HFFc6 (cell line): ENCODE results near the gene AGER. TPM values are rescaled to one million over a fixed set of nuclear protein-coding genes. Genes with fewer than 3 reads are reported as not detected.
"Not testable (repeated sequence)": the region's sequence is repeated elsewhere in the genome, so short reads cannot be mapped to it uniquely, and the experiment has no call there.

Experiments
- DNase-seq: peaks from one replicate; pipeline ENCODE4 v3.0.0-alpha.2; 2018
- H3K27ac Mint-ChIP-seq: 2 replicates; pipeline ENCODE4 v1.8.0; 2020; ENCODE audit warnings: mild to moderate bottlenecking, mixed read lengths
- H3K27me3 Mint-ChIP-seq: 2 replicates; pipeline ENCODE4 v1.8.0; 2021; ENCODE audit warnings: mild to moderate bottlenecking, moderate library complexity, mixed read lengths; ENCODE audit not compliant: insufficient read depth
- H3K36me3 Mint-ChIP-seq: 2 replicates; pipeline ENCODE4 v1.8.0; 2021; ENCODE audit warnings: low read depth, mixed read lengths
- H3K4me1 Mint-ChIP-seq: 2 replicates; pipeline ENCODE4 v1.8.0; 2020; ENCODE audit warnings: low read depth, mixed read lengths
- H3K4me3 Mint-ChIP-seq: 2 replicates; pipeline ENCODE4 v1.8.0; 2020; ENCODE audit warnings: mild to moderate bottlenecking, moderate library complexity, mixed read lengths
- H3K9me3 Mint-ChIP-seq: 2 replicates; pipeline ENCODE4 v1.8.0; 2020; ENCODE audit warnings: mild to moderate bottlenecking, mixed read lengths
- total RNA-seq, 6 experiments: library from RNA; stranded (reverse); fragmentation: NEBNext Ultra II Directional; extraction: Animal tissue kit (Norgen Biotek cat#: 25700); gene quantifications; 2 replicates in 1 of 6; 3 replicates in 5 of 6; pipeline ENCODE4 v1.2.3, GENCODE V29; 2021
- TF ChIP-seq, protein P1 (sequence below): fragments of 200-600 bp; sonication (generic); IDR thresholded peaks from 2 replicates; pipeline ENCODE4 v1.5.0; 2021; ENCODE audit warnings: antibody characterized with exemption, mild to moderate bottlenecking

Gene AGER
- total RNA-seq, 6 experiments from 2014 or later: 6.2 to 7.6 (median 6.5) TPM

DNA sequence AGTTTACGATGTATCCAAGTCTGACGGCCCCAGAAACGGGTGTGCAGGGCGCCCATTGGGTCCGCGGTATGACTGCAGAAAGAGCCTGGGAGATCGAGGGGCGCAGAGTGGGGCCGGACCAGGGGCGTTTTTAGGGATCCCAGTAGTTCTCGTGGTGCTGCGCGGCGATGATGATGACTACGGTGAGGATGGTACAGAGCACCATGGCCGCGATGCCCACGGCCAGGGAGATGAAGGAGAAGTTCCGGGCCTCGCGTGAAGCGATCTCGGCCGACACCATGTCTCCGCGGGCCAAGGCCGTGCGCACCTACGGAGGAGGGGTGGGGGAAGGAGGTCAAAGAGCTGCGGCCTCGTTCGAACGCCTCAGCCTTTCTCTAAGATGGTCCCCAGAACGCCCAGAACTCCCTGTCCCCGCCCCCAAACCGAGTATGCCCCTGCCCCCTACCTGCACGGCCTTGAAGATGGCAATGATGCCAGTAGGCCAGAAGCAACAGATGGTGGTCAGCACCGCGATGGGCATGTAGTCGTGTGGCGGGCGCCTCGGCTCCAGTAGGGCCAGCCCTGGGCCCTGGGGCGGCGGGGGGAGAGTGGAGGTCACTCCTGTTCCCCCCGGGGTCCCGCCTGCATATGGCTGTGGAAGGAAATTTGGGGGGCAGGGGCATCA, 34.8 kb downstream of the AGER start:
- TF ChIP-seq, protein P1, sequence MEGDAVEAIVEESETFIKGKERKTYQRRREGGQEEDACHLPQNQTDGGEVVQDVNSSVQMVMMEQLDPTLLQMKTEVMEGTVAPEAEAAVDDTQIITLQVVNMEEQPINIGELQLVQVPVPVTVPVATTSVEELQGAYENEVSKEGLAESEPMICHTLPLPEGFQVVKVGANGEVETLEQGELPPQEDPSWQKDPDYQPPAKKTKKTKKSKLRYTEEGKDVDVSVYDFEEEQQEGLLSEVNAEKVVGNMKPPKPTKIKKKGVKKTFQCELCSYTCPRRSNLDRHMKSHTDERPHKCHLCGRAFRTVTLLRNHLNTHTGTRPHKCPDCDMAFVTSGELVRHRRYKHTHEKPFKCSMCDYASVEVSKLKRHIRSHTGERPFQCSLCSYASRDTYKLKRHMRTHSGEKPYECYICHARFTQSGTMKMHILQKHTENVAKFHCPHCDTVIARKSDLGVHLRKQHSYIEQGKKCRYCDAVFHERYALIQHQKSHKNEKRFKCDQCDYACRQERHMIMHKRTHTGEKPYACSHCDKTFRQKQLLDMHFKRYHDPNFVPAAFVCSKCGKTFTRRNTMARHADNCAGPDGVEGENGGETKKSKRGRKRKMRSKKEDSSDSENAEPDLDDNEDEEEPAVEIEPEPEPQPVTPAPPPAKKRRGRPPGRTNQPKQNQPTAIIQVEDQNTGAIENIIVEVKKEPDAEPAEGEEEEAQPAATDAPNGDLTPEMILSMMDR: no peak
- no peaks in the 10 kb centered on the region for H3K9me3 Mint-ChIP-seq
- H3K27ac Mint-ChIP-seq: no peak overlapping the region
- peaks cover 13% of the 10 kb centered on the region; the same call in 1 of the 2 replicates for H3K36me3 Mint-ChIP-seq
- no peak for DNase-seq
- H3K4me1 Mint-ChIP-seq: peaks cover 28% of the 10 kb centered on the region
- H3K4me3 Mint-ChIP-seq: no peak overlapping the region
- H3K27me3 Mint-ChIP-seq: peaks cover 7% of the 10 kb centered on the region

DNA sequence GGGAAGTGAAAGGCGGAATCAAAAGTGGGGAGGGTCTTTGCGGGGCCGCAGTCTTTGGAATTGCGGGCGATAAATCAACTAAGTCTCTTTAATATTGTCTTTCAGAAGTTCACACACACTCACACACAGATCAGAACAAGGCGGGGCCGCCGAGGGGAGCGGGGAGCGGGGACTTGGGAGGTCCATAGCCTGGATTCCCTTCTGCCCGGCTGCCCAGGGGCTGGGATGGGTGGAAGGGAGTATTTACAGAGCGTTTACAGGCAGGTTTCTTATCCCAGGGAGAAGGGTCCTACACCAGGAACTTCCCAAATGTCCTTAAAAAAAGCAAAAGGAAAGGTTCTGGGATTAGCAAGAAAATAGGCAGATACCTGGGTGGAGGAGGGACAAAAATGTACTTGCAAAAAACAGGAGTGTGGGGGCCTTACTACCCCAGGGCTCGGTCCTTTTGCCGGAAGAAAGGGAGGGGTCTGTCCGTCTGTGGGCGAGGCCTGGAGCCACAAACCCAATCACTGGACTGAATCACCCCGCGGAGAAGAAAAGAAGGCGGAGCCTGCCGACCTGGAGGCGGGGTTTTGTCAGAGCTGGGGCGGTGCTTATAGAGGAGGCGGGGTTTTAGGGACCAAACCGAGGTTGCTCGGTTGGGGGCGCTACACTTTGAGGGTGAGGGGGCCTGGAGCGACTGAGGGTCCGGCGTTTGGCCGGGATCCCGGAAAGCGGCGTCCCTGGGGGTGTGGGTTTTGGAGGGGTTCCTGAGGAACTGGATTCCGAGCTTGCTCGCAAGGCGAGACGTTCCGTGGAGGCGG, 35.6 kb downstream of the AGER start:
- TF ChIP-seq, protein P1: no peak
- Mint-ChIP-seq H3K27me3 (peaks cover 7% of the 10 kb centered on the region), H3K9me3 (no peaks in the 10 kb centered on the region), H3K4me1 (peaks cover 27% of the 10 kb centered on the region), H3K36me3 (peaks cover 13% of the 10 kb centered on the region; the same call in 1 of the 2 replicates), H3K4me3 (no peak overlapping the region), H3K27ac (no peak overlapping the region)
- DNase-seq: no peak

DNA sequence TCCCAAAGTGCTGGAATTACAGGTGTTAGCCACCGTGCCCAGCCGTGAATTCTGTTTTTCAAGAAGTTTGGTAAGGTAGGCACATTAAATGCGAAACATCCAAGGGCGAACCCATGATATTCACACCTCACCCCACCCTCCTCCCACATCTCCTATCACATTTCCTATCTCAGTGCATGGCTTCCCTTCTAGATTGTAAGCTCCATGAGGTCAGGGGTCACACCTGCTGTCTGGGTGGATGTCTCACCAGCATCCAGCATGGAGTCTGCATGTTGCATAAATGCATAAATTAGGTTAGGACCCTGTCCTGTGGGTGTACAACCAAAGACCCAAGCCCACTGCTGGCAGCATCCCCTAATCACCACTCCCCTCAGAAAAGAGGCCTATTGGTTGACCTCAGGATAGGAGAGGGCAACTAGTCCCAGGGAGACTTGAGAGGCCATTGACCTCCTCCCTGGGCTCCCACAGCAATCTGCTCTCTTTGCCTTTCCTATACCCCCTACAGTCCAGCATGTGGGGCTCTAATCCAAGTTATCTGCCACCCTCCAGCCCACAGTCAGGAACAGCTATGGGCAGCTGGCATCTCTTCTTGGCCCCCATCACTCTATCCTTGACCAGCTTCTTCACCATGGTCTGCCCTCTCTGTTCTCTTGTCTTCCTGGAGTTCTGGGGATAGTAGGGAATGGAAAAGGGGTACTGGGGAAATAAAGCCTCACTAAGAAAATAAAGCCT, 36.5 kb downstream of the AGER start:
- no peak for DNase-seq
- H3K4me3 Mint-ChIP-seq: no peak overlapping the region
- no peaks in the 10 kb centered on the region for H3K9me3 Mint-ChIP-seq
- TF ChIP-seq, protein P1: no peak
- H3K4me1 Mint-ChIP-seq: peaks cover 18% of the 10 kb centered on the region
- H3K27ac Mint-ChIP-seq: no peak overlapping the region
- H3K36me3 Mint-ChIP-seq: peaks cover 13% of the 10 kb centered on the region; the same call in 1 of the 2 replicates
- peaks cover 7% of the 10 kb centered on the region for H3K27me3 Mint-ChIP-seq

DNA sequence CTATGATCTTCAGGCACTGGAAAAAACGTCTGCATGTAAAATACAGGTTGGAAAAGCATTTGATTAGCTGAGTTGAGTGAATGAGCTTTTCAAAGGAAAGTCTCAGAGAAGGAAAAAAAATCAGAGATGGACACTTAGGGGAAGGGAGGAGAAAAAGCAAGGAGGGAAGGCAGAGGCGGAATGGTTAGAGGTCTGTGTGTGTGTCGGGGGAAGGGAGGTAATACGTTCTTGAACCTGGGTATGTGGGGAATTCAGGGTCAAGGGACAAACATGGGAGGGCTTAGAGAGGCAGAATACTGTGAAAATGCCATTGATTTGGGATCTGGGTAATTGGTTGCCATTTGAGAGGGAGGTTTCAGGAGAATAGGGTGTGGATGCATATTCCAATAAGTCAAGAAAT, 37.4 kb downstream of the AGER start:
- Mint-ChIP-seq H3K27me3 (peaks cover 10% of the 10 kb centered on the region), H3K4me1 (peaks cover 10% of the 10 kb centered on the region), H3K27ac (no peak overlapping the region), H3K36me3 (peaks cover 13% of the 10 kb centered on the region; the same call in 1 of the 2 replicates), H3K9me3 (no peaks in the 10 kb centered on the region), H3K4me3 (no peak overlapping the region)
- no peak for DNase-seq
- TF ChIP-seq, protein P1: no peak

DNA sequence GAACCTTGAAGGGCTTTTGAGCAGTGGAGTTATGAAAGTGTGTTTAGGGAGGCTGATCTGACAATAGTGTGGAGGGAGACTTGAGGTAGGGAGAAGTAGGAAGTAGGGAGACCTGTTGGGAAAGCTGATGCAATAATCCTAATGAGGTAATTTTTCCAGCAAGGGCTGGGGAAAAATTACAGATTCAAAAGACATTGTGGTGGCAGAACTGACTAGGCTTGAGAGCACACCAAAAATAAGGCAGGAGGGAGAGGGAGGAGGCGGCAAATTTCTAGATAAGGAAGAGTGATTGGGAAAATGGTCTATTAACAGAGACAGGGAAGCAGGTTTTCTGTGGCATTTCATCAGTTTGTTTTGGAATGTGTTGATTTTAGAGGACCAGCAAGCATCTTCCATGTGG, 37.8 kb downstream of the AGER start:
- Mint-ChIP-seq H3K4me3 (no peak overlapping the region), H3K36me3 (peaks cover 13% of the 10 kb centered on the region; the same call in 1 of the 2 replicates), H3K4me1 (peaks cover 7% of the 10 kb centered on the region), H3K27ac (no peak overlapping the region), H3K27me3 (peaks cover 10% of the 10 kb centered on the region), H3K9me3 (no peaks in the 10 kb centered on the region)
- TF ChIP-seq, protein P1: no peak
- DNase-seq: no peak

DNA sequence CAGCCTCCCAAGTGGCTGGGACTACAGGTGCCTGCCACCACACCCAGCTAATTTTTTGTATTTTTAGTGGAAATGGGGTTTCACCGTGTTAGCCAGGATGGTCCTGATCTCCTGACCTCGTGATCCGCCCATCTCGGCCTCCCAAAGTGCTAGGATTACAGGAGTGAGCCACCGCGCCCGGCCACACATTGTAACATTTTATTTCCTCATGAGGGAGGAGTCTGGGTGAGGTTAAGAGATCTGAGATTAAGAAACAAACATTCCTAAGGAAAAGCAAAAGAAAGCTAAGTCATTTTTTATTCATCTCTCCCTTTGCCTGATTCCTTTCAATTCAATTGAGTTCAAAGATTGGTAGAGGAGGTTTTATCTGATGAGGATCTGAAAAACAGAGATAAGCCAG, 39.8 kb downstream of the AGER start:
- DNase-seq, H3K27ac Mint-ChIP-seq, H3K4me3 Mint-ChIP-seq, H3K27me3 Mint-ChIP-seq, H3K9me3 Mint-ChIP-seq, H3K4me1 Mint-ChIP-seq: not testable (repeated sequence)
- peaks cover 13% of the 10 kb centered on the region; the same call in 1 of the 2 replicates for H3K36me3 Mint-ChIP-seq
